HepG2 (cell line): Measurements from ENCODE around the gene EIF6. TPM values are rescaled to one million over a fixed set of nuclear protein-coding genes. Genes with fewer than 3 reads are reported as not detected.

Experiments
- ATAC-seq: fragments of 200-7000 bp; cut with Tn5 transposase; 3 replicates; pipeline ENCODE4 v1.9.1; 2020; ENCODE audit warnings: mild to moderate bottlenecking, moderate library complexity
- BruUV-seq: library from RNA; stranded (reverse); fragments of 400-500 nt; replicated peaks from 2 replicates; lab custom pipeline; 2021; lab: Mats Ljungman, UMichigan
- CTCF ChIA-PET: fragments of 300-600 bp; formaldehyde crosslinking; extraction: SDS; loops from one replicate; lab custom pipeline; 2021; ENCODE audit warnings: low total read pairs, inconsistent platforms, low intra/inter-chr PET ratio; lab: Yijun Ruan, JAX
- POLR2A ChIA-PET: fragments of 350-600 bp; sonication (Branson Sonifier 250); formaldehyde crosslinking; loops from one replicate; lab custom pipeline; 2020; ENCODE audit warnings: antibody characterized with exemption, inconsistent platforms; lab: Yijun Ruan, JAX
- DNase-seq: peaks from one replicate; pipeline ENCODE4 v3.0.0-alpha.2; 2015; ENCODE audit warnings: low spot score
- FAIRE-seq: peaks from 3 replicates; lab custom pipeline; 2011; peaks lifted over from hg19 to GRCh38; lab: Jason Lieb, UNC
- H2AFZ ChIP-seq: one replicate; pipeline ENCODE4 v1.6.1; 2011; ENCODE audit warnings: low read length, inconsistent platforms
- H3K27ac ChIP-seq: fragments of 300-600 bp; 3 replicates; pipeline ENCODE4 v1.8.0; 2011; ENCODE audit warnings: mixed run types, mild to moderate bottlenecking, mixed read lengths, low read length, inconsistent platforms; ENCODE audit not compliant: insufficient read depth; ENCODE audit errors: extremely low read length
- H3K27me3 ChIP-seq, 2 experiments: fragments of 200-600 bp in 1 of 2; 2 replicates in 1 of 2; 3 replicates in 1 of 2; pipeline versions ENCODE4 v1.6.0 to v1.8.0; 2011; ENCODE audit warnings: low read length in 2 of 2, mild to moderate bottlenecking in 2 of 2, moderate library complexity in 2 of 2, inconsistent platforms in 1 of 2; ENCODE audit not compliant: insufficient read depth in 2 of 2, control insufficient read depth in 1 of 2
- H3K36me3 ChIP-seq, 2 experiments: fragments of 200-600 bp in 1 of 2; replicated peaks in 1 of 2; 2 replicates in 1 of 2; 3 replicates in 1 of 2; pipeline versions ENCODE4 v1.5.1 to v1.8.0; 2011; ENCODE audit warnings: low read length in 2 of 2, inconsistent platforms in 1 of 2; ENCODE audit not compliant: insufficient read depth in 2 of 2, control insufficient read depth in 1 of 2
- H3K4me1 ChIP-seq: 2 replicates; pipeline ENCODE4 v1.5.1; 2012; ENCODE audit warnings: low read length, inconsistent platforms; ENCODE audit not compliant: insufficient read depth
- H3K4me2 ChIP-seq: 2 replicates; pipeline ENCODE4 v1.6.0; 2011; ENCODE audit warnings: low read depth, low read length, inconsistent platforms
- H3K4me3 ChIP-seq, 3 experiments: fragments of 200-600 bp in 1 of 3; sonication (generic), shearing (Covaris generic) in 1 of 3; replicated peaks in 1 of 3; 2 replicates each; pipeline ENCODE4 v1.5.1; 2011 to 2016; ENCODE audit warnings: low read length in 3 of 3, inconsistent platforms in 2 of 3, low read depth in 2 of 3, mild to moderate bottlenecking in 2 of 3, control low read depth in 1 of 3, mixed read lengths in 1 of 3; ENCODE audit not compliant: insufficient read depth in 1 of 3
- H3K79me2 ChIP-seq: one replicate; pipeline ENCODE4 v1.6.1; 2011; ENCODE audit warnings: low read length, inconsistent platforms; ENCODE audit not compliant: insufficient read depth
- H3K9ac ChIP-seq: 2 replicates; pipeline ENCODE4 v1.6.0; 2011; ENCODE audit warnings: mild to moderate bottlenecking, low read depth, low read length, inconsistent platforms; ENCODE audit not compliant: insufficient read depth
- H3K9me3 ChIP-seq: 2 replicates; pipeline ENCODE4 v1.5.1; 2012; ENCODE audit warnings: mild to moderate bottlenecking, low read length
- H4K20me1 ChIP-seq: 2 replicates; pipeline ENCODE4 v1.6.0; 2011; ENCODE audit warnings: inconsistent platforms, mild to moderate bottlenecking, low read length, moderate library complexity; ENCODE audit not compliant: insufficient read depth
- BCL3 ChIP-seq: sonication (generic); formaldehyde crosslinking; IDR thresholded peaks from 2 replicates; pipeline ENCODE4 v1.5.1; 2020; ENCODE audit warnings: mild to moderate bottlenecking, missing genetic modification reagents, moderate library complexity
- BCL6 ChIP-seq: IDR thresholded peaks from 2 replicates; pipeline ENCODE4 v1.6.1; 2016; ENCODE audit warnings: missing genetic modification reagents, missing compliant biosample characterization
- GFI1 ChIP-seq: sonication (generic); formaldehyde crosslinking; IDR thresholded peaks from 2 replicates; pipeline ENCODE4 v1.5.0; 2020; ENCODE audit warnings: missing genetic modification reagents, mild to moderate bottlenecking, borderline replicate concordance
- MTERF4 ChIP-seq: sonication (generic); formaldehyde crosslinking; IDR thresholded peaks from 2 replicates; pipeline ENCODE4 v1.8.0; 2023; ENCODE audit warnings: mild to moderate bottlenecking, missing genetic modification reagents
- PAF1 ChIP-seq: IDR thresholded peaks from 2 replicates; pipeline ENCODE4 v1.6.1; 2016; ENCODE audit warnings: missing genetic modification reagents, missing compliant biosample characterization
- RBFOX2 ChIP-seq: fragments of 200-400 bp; formaldehyde crosslinking; IDR thresholded peaks from 2 replicates; pipeline ENCODE4 v1.6.1; 2017; ENCODE audit warnings: low read depth, mild to moderate bottlenecking, low read length
- RBM39 ChIP-seq: fragments of 200-400 bp; formaldehyde crosslinking; IDR thresholded peaks from one replicate; pipeline ENCODE4 v1.6.1; 2018; ENCODE audit warnings: antibody characterized with exemption, mild to moderate bottlenecking, low read depth, low read length; ENCODE audit not compliant: poor library complexity, severe bottlenecking
- RERE ChIP-seq: IDR thresholded peaks from 2 replicates; pipeline ENCODE4 v1.6.1; 2016; ENCODE audit warnings: low read depth, missing genetic modification reagents, missing compliant biosample characterization
- YEATS2 ChIP-seq: sonication (generic); formaldehyde crosslinking; IDR thresholded peaks from 2 replicates; pipeline ENCODE4 v1.4.0; 2020; ENCODE audit warnings: missing genetic modification reagents, borderline replicate concordance
- ZBTB33 ChIP-seq: sonication (generic); formaldehyde crosslinking; IDR thresholded peaks from 2 replicates; pipeline ENCODE4 v1.4.0; 2020; ENCODE audit warnings: missing genetic modification reagents
- ZNF333 ChIP-seq: sonication (generic); formaldehyde crosslinking; IDR thresholded peaks from 2 replicates; pipeline ENCODE4 v1.4.0; 2020; ENCODE audit warnings: mild to moderate bottlenecking, missing genetic modification reagents, borderline replicate concordance
- ZNF709 ChIP-seq: sonication (generic); formaldehyde crosslinking; IDR thresholded peaks from 2 replicates; pipeline ENCODE4 v1.5.0; 2020; ENCODE audit warnings: mild to moderate bottlenecking, missing genetic modification reagents
- WGBS: methylation state at CpG from one replicate; pipeline ENCODE4 v1.1.6; 2017; ENCODE audit warnings: low lambda C conversion rate; 5-methylcytosine and 5-hydroxymethylcytosine counted together
- in situ Hi-C: cut with HindIII; loops from 2 replicates; pipeline ENCODE4 v1.10.0; 2017; ENCODE audit warnings: low pct_unique_long_range_greater_than_20kb; ENCODE audit not compliant: extremely low pct_ligation_motif_present
- intact Hi-C: fragments of 100-400 bp; cut with micrococcal nuclease; formaldehyde crosslinking; loops from one replicate; pipeline ENCODE4 v1.10.0; 2022; ENCODE audit not compliant: unreplicated experiment
- polyA plus RNA-seq, 8 experiments: library from polyadenylated mRNA; depleted of rRNA in 3 of 8; stranded (reverse) in 7 of 8; unstranded in 1 of 8; fragments of >200 nt; fragmentation: Illumina TruSeq in 4 of 8; extraction: Trizol in 4 of 8; gene quantifications; 2 replicates each; pipeline versions ENCODE4 v1.2.1 to v1.2.3, GENCODE V29; 2011 to 2016; ENCODE audit warnings: low read depth in 4 of 8, missing spikeins in 1 of 8, mixed read lengths in 1 of 8; ENCODE audit not compliant: insufficient read depth in 1 of 8
- total RNA-seq, 5 experiments: library from RNA; depleted of rRNA; stranded (reverse); fragments of >200 nt; fragmentation: Illumina TruSeq; extraction: Trizol; gene quantifications; 2 replicates each; pipeline ENCODE4 v1.2.3, GENCODE V29; 2016; ENCODE audit warnings: low read depth in 1 of 5

EIF6 gene
- total and polyA plus RNA-seq, 2 of the 13 experiments (the other 11 are each of a cell fraction or from before 2014, with no cell fraction given): 462 to 466 TPM

- H3K27ac ChIP-seq: no peak overlapping the region
- H3K79me2 ChIP-seq: no peaks in the 10 kb centered on the region
- peak; percentile 17 for ATAC-seq
- no peaks in the 10 kb centered on the region for H3K9me3 ChIP-seq
- no peak for FAIRE-seq
- BruUV-seq: no TSS peak
- intact Hi-C loops (no loop called here), in situ Hi-C loops (no loop called here)
- H3K4me1 ChIP-seq: peaks cover 3% of the 10 kb centered on the region; the same call in 1 of the 2 replicates
- H3K4me3 ChIP-seq: no peak overlapping the region
- ChIA-PET CTCF (no interaction called here), POLR2A (interaction anchor here (1.2 to 8.8 kb wide), 4 partner anchors 9 to 55 kb away, joined by 3 to 80 read pairs (median 10); partner anchors contain the start of gene EIF6)
- WGBS: 97% methylated on average over 23 of the region's 24 CpGs
- no peak overlapping the region for H2AFZ ChIP-seq
- peaks cover 10% of the 10 kb centered on the region; the same call in 1 of the 2 replicates for H4K20me1 ChIP-seq
- H3K27me3 ChIP-seq: no peaks in the 10 kb centered on the region
- no peak overlapping the region for H3K9ac ChIP-seq
- no peak for DNase-seq
- H3K36me3 ChIP-seq: peaks cover 15 to 27% of the 10 kb centered on the region in 2 experiments
- H3K4me2 ChIP-seq: no peak overlapping the region
- TF ChIP-seq RBFOX2 (peak; percentile 49; the same call in 1 of the 2 replicates), RERE (CRISPR knock-in tag) (no peak), MTERF4 (CRISPR knock-in tag) (no peak), ZBTB33 (CRISPR knock-in tag) (no peak), GFI1 (CRISPR knock-in tag) (no peak), RBM39 (no peak), BCL6 (CRISPR knock-in tag) (no peak), BCL3 (0 out of 2 replicates have a peak, but pooled peaks have one; percentile 11), PAF1 (CRISPR knock-in tag) (peak; percentile 11; the same call in 1 of the 2 replicates), ZNF709 (CRISPR knock-in tag) (0 out of 2 replicates have a peak, but pooled peaks have one; percentile 29), ZNF333 (CRISPR knock-in tag) (0 out of 2 replicates have a peak, but pooled peaks have one; percentile 23), YEATS2 (CRISPR knock-in tag) (no peak; the same call in 1 of the 2 replicates)
These were observed 10.1 kb downstream of the EIF6 start for GRCh38 chr20:35274172-35275092.
